ENCODE results near the gene ANKRD13C.

ANKRD13C gene

GRCh38 chr1:70247768-70248167 is 106.8 kb downstream of the ANKRD13C start:
- H3K14ac ChIP-seq (ENCODE audit: low read length) = no peak overlapping the region
- no peak overlapping the region for H2BK120ac ChIP-seq (ENCODE audit: low read depth, low read length)
- no peak overlapping the region for H3K9ac ChIP-seq (ENCODE audit: low read depth, low read length, poor library complexity)
- peaks cover 15 to 100% of the 10 kb centered on the region in 2 donors for H3K36me3 ChIP-seq (replicated peaks in 1 of 2; ENCODE audit: control insufficient read depth in 2 of 2, insufficient read depth in 2 of 2, low read length in 2 of 2)
- H3K18ac ChIP-seq (ENCODE audit: low read length) = no peak overlapping the region
- no peak overlapping the region for H3K4ac ChIP-seq (ENCODE audit: low read length)
- no peak overlapping the region for H2BK15ac ChIP-seq (ENCODE audit: low read length)
- no peak overlapping the region for H2BK12ac ChIP-seq (ENCODE audit: low read length)
- no peak overlapping the region for H3K27ac ChIP-seq (replicated peaks; ENCODE audit: low read length)
- H3K4me2 ChIP-seq (ENCODE audit: insufficient read depth, low read length, poor library complexity, severe bottlenecking) = no peak overlapping the region
- no peak overlapping the region for H2BK5ac ChIP-seq (ENCODE audit: low read length)
- no peak for DNase-seq (ENCODE audit: low spot score)
- no peaks in the 10 kb centered on the region for H3K79me1 ChIP-seq (ENCODE audit: low read depth, low read length)
- no peaks in the 10 kb centered on the region for H3K4me1 ChIP-seq (ENCODE audit: control insufficient read depth in 2 of 2, insufficient read depth in 1 of 2, low read depth in 1 of 2, low read length in 2 of 2)
- no peak overlapping the region for H2AK5ac ChIP-seq (ENCODE audit: low read depth, low read length)
- H3K4me3 ChIP-seq (ENCODE audit: low read length in 2 of 2) = no peak overlapping the region
- no peak overlapping the region for H4K91ac ChIP-seq (ENCODE audit: low read depth, low read length, poor library complexity)
- no peak overlapping the region for H2AFZ ChIP-seq (ENCODE audit: low read length)
- H3K23ac ChIP-seq (ENCODE audit: low read depth, low read length, poor library complexity) = no peak overlapping the region
- no peaks in the 10 kb centered on the region for H3K27me3 ChIP-seq (ENCODE audit: control insufficient read depth in 3 of 3, insufficient read depth in 3 of 3, low read depth in 1 of 3, low read length in 3 of 3)
- no peak overlapping the region for H4K8ac ChIP-seq (ENCODE audit: low read depth, low read length)
- no peaks in the 10 kb centered on the region for H3K9me3 ChIP-seq (replicated peaks in 1 of 2; ENCODE audit: control insufficient read depth in 2 of 2, insufficient read depth in 1 of 2, low read depth in 1 of 2, low read length in 2 of 2)

- Histone ChIP-seq H3K4ac (ENCODE audit: low read length) (no peak overlapping the region), H2BK5ac (ENCODE audit: low read length) (no peak overlapping the region), H3K27me3 (ENCODE audit: control insufficient read depth in 3 of 3, insufficient read depth in 3 of 3, low read depth in 1 of 3, low read length in 3 of 3) (no peaks in the 10 kb centered on the region), H2AK5ac (ENCODE audit: low read depth, low read length) (no peak overlapping the region), H3K4me1 (ENCODE audit: control insufficient read depth in 2 of 2, insufficient read depth in 1 of 2, low read depth in 1 of 2, low read length in 2 of 2) (no peaks in the 10 kb centered on the region), H3K4me2 (ENCODE audit: insufficient read depth, low read length, poor library complexity, severe bottlenecking) (no peak overlapping the region), H3K9ac (ENCODE audit: low read depth, low read length, poor library complexity) (no peak overlapping the region), H4K91ac (ENCODE audit: low read depth, low read length, poor library complexity) (no peak overlapping the region), H3K36me3 (replicated peaks in 1 of 2; ENCODE audit: control insufficient read depth in 2 of 2, insufficient read depth in 2 of 2, low read length in 2 of 2) (peaks cover 17 to 100% of the 10 kb centered on the region in 2 donors), H3K27ac (replicated peaks; ENCODE audit: low read length) (no peak overlapping the region), H3K23ac (ENCODE audit: low read depth, low read length, poor library complexity) (no peak overlapping the region), H2BK15ac (ENCODE audit: low read length) (no peak overlapping the region), H3K18ac (ENCODE audit: low read length) (no peak overlapping the region), H3K4me3 (ENCODE audit: low read length in 2 of 2) (no peak overlapping the region), H2AFZ (ENCODE audit: low read length) (no peak overlapping the region), H2BK12ac (ENCODE audit: low read length) (no peak overlapping the region), H3K14ac (ENCODE audit: low read length) (no peak overlapping the region), H3K9me3 (replicated peaks in 1 of 2; ENCODE audit: control insufficient read depth in 2 of 2, insufficient read depth in 1 of 2, low read depth in 1 of 2, low read length in 2 of 2) (no peaks in the 10 kb centered on the region), H2BK120ac (ENCODE audit: low read depth, low read length) (no peak overlapping the region), H4K8ac (ENCODE audit: low read depth, low read length) (no peak overlapping the region), H3K79me1 (ENCODE audit: low read depth, low read length) (no peaks in the 10 kb centered on the region)
- no peak for DNase-seq (ENCODE audit: low spot score)
These were observed 107.4 kb downstream of the ANKRD13C start for GRCh38 chr1:70247122-70247521.

- H3K36me3 ChIP-seq (replicated peaks in 1 of 2; ENCODE audit: control insufficient read depth in 2 of 2, insufficient read depth in 2 of 2, low read length in 2 of 2) = peaks cover 24 to 100% of the 10 kb centered on the region in 2 donors
- H3K9ac ChIP-seq (ENCODE audit: low read depth, low read length, poor library complexity) = no peak overlapping the region
- H3K4me2 ChIP-seq (ENCODE audit: insufficient read depth, low read length, poor library complexity, severe bottlenecking) = no peak overlapping the region
- H2BK5ac ChIP-seq (ENCODE audit: low read length) = no peak overlapping the region
- no peak overlapping the region for H2BK120ac ChIP-seq (ENCODE audit: low read depth, low read length)
- no peak for DNase-seq (ENCODE audit: low spot score)
- no peak overlapping the region for H4K91ac ChIP-seq (ENCODE audit: low read depth, low read length, poor library complexity)
- H2BK12ac ChIP-seq (ENCODE audit: low read length) = no peak overlapping the region
- H4K8ac ChIP-seq (ENCODE audit: low read depth, low read length) = no peak overlapping the region
- no peaks in the 10 kb centered on the region for H3K27me3 ChIP-seq (ENCODE audit: control insufficient read depth in 3 of 3, insufficient read depth in 3 of 3, low read depth in 1 of 3, low read length in 3 of 3)
- no peaks in the 10 kb centered on the region for H3K9me3 ChIP-seq (replicated peaks in 1 of 2; ENCODE audit: control insufficient read depth in 2 of 2, insufficient read depth in 1 of 2, low read depth in 1 of 2, low read length in 2 of 2)
- no peak overlapping the region for H2AFZ ChIP-seq (ENCODE audit: low read length)
- no peak overlapping the region for H3K27ac ChIP-seq (replicated peaks; ENCODE audit: low read length)
- no peak overlapping the region for H3K4ac ChIP-seq (ENCODE audit: low read length)
- H3K14ac ChIP-seq (ENCODE audit: low read length) = no peak overlapping the region
- no peak overlapping the region for H3K4me3 ChIP-seq (ENCODE audit: low read length in 2 of 2)
- H3K4me1 ChIP-seq (ENCODE audit: control insufficient read depth in 2 of 2, insufficient read depth in 1 of 2, low read depth in 1 of 2, low read length in 2 of 2) = no peaks in the 10 kb centered on the region
- H3K18ac ChIP-seq (ENCODE audit: low read length) = no peak overlapping the region
- H2AK5ac ChIP-seq (ENCODE audit: low read depth, low read length) = no peak overlapping the region
- H3K23ac ChIP-seq (ENCODE audit: low read depth, low read length, poor library complexity) = no peak overlapping the region
- H2BK15ac ChIP-seq (ENCODE audit: low read length) = no peak overlapping the region
- peaks cover 2% of the 10 kb centered on the region for H3K79me1 ChIP-seq (ENCODE audit: low read depth, low read length)
These were observed 114.6 kb downstream of the ANKRD13C start for GRCh38 chr1:70239940-70240339.

- H3K9ac ChIP-seq (ENCODE audit: low read depth, low read length, poor library complexity) = no peak overlapping the region
- no peaks in the 10 kb centered on the region for H3K9me3 ChIP-seq (replicated peaks in 1 of 2; ENCODE audit: control insufficient read depth in 2 of 2, insufficient read depth in 1 of 2, low read depth in 1 of 2, low read length in 2 of 2)
- H2BK5ac ChIP-seq (ENCODE audit: low read length) = no peak overlapping the region
- no peak overlapping the region for H3K14ac ChIP-seq (ENCODE audit: low read length)
- no peak for DNase-seq (ENCODE audit: low spot score)
- no peak overlapping the region for H3K27ac ChIP-seq (replicated peaks; ENCODE audit: low read length)
- H3K4me2 ChIP-seq (ENCODE audit: insufficient read depth, low read length, poor library complexity, severe bottlenecking) = no peak overlapping the region
- H2BK120ac ChIP-seq (ENCODE audit: low read depth, low read length) = no peak overlapping the region
- no peak overlapping the region for H2AFZ ChIP-seq (ENCODE audit: low read length)
- no peak overlapping the region for H3K18ac ChIP-seq (ENCODE audit: low read length)
- H3K4me1 ChIP-seq (ENCODE audit: control insufficient read depth in 2 of 2, insufficient read depth in 1 of 2, low read depth in 1 of 2, low read length in 2 of 2) = no peaks in the 10 kb centered on the region
- H2BK12ac ChIP-seq (ENCODE audit: low read length) = no peak overlapping the region
- H3K79me1 ChIP-seq (ENCODE audit: low read depth, low read length) = no peaks in the 10 kb centered on the region
- no peak overlapping the region for H4K91ac ChIP-seq (ENCODE audit: low read depth, low read length, poor library complexity)
- no peaks in the 10 kb centered on the region for H3K27me3 ChIP-seq (ENCODE audit: control insufficient read depth in 3 of 3, insufficient read depth in 3 of 3, low read depth in 1 of 3, low read length in 3 of 3)
- peaks cover 27 to 100% of the 10 kb centered on the region in 2 donors for H3K36me3 ChIP-seq (replicated peaks in 1 of 2; ENCODE audit: control insufficient read depth in 2 of 2, insufficient read depth in 2 of 2, low read length in 2 of 2)
- no peak overlapping the region for H2AK5ac ChIP-seq (ENCODE audit: low read depth, low read length)
- H3K4me3 ChIP-seq (ENCODE audit: low read length in 2 of 2) = no peak overlapping the region
- H3K4ac ChIP-seq (ENCODE audit: low read length) = no peak overlapping the region
- H2BK15ac ChIP-seq (ENCODE audit: low read length) = no peak overlapping the region
- H3K23ac ChIP-seq (ENCODE audit: low read depth, low read length, poor library complexity) = no peak overlapping the region
- no peak overlapping the region for H4K8ac ChIP-seq (ENCODE audit: low read depth, low read length)
These were observed 119.8 kb downstream of the ANKRD13C start for GRCh38 chr1:70234733-70235132.

Measured in neuronal stem cell (in vitro differentiated cells).